ENCODE measurements around the gene MRPL49. TPM values are rescaled to one million over a fixed set of nuclear protein-coding genes. Genes with fewer than 3 reads are reported as not detected.

MRPL49 gene
- total and polyA plus RNA-seq, 2 donors (not counting 3 experiments of a cell fraction or from before 2014, with no cell fraction given): 49.7 to 90.4 TPM

DNA sequence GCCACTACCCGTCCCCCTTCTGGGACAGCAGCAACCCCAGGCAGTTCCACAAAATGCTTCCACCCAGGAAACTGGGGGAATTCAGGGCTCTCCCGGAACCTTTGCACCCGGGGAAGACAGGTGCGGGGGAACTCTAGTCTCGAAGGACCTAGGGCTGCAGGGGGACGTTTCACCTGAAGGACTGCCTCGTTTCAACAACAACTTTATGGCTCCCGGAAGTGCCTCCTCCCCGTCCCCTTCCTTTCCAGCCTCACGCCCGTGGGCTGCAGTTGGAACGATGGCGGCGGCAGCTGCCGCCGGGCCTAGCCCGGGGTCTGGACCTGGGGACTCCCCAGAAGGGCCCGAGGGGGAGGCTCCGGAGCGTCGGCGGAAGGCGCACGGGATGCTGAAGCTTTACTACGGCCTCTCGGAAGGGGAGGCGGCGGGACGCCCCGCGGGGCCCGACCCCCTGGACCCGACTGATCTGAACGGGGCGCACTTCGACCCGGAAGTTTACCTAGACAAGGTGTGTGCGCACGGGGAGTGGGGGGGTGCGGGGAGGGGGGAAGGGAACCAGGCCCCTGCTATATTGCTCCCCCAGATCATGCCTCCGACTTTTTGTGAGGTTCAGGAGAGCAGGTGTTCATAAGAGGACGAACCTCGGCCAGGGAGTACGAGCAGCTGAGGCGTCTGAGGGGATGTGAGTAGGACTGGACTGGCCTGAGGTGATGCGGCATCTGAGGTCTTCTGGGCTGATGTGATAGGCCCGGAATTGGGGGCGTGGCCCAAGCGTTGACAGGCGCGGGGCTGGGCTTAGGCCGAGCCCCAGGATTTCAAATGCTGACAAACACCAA lies 25.9 kb upstream of the MRPL49 start, which contains the start of gene VPS51:
TSS of gene VPS51 (plus strand) at position 241 of the 833 bp plus-strand sequence. CDS start at position 278, 37 bp downstream.
- peak within 1 kb of the TSS; percentile 55 to 62 (median 56) for H3K4me3 ChIP-seq (replicated peaks in 1 of 3; ENCODE audit: insufficient read depth in 1 of 3, low read depth in 1 of 3, low read length in 3 of 3)
- H3K27me3 ChIP-seq (ENCODE audit: control insufficient read depth in 2 of 2, insufficient read depth in 2 of 2, low read length in 2 of 2): no peaks in the 10 kb centered on the region
- dilution Hi-C loops (cut with MboI; ENCODE audit: extremely low pct_ligation_motif_present, low sequenced_read_pairs): no loop called here
- no peaks in the 10 kb centered on the region for H3K9me1 ChIP-seq (replicated peaks; ENCODE audit: control insufficient read depth, extremely low read depth, insufficient read depth, low read length)
- TF ChIP-seq POLR2A (IDR thresholded peaks at IDR 0.05; ENCODE audit: low read depth, low read length): peak; percentile 94
- peak; percentile 67 for TF ChIP-seq POLR2AphosphoS5 (IDR thresholded peaks at IDR 0.05; ENCODE audit: insufficient read depth, low read depth, low read length)
- no peak for TF ChIP-seq JUN (IDR thresholded peaks at IDR 0.05; ENCODE audit: borderline replicate concordance, insufficient read depth, insufficient read length, low read depth)
- peak; percentile 80 for TF ChIP-seq MYC (IDR thresholded peaks at IDR 0.05; ENCODE audit: low read depth, low read length)
- TF ChIP-seq, protein P1, sequence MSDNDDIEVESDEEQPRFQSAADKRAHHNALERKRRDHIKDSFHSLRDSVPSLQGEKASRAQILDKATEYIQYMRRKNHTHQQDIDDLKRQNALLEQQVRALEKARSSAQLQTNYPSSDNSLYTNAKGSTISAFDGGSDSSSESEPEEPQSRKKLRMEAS (IDR thresholded peaks at IDR 0.05; ENCODE audit: insufficient read depth, insufficient read length): peak; percentile 44
- peak within 1 kb of the TSS; percentile 67 for H3K4me2 ChIP-seq (ENCODE audit: insufficient read depth, low read length)
- peak within 1 kb of the TSS; percentile 46 for H3K27ac ChIP-seq (ENCODE audit: insufficient read depth, low read depth, low read length)
- no peaks in the 10 kb centered on the region for H4K20me1 ChIP-seq (replicated peaks; ENCODE audit: control insufficient read depth, extremely low read depth, insufficient read depth, low read length)
- H2AFZ ChIP-seq (ENCODE audit: low read depth, low read length): peak within 1 kb of the TSS; percentile 99
- FAIRE-seq (peak; percentile 86), DNase-seq (ENCODE audit: low read depth, low spot score) (peak; percentile 76)
- H3K79me2 ChIP-seq (ENCODE audit: control insufficient read depth, insufficient read depth, low read length): peaks cover 8% of the 10 kb centered on the region
- H3K9me3 ChIP-seq (replicated peaks; ENCODE audit: control insufficient read depth, insufficient read depth, low read length): no peaks in the 10 kb centered on the region
- TSS peak; percentile 95 for BruUV-seq (replicated peaks)
- CTCF ChIA-PET: interaction anchor here (1.2 to 5.3 kb wide), 2 partner anchors 12 to 15 kb away, joined by 3 to 56 read pairs; partner anchors contain the start of gene TM7SF2
- intact Hi-C loops (cut with micrococcal nuclease): loop anchor here (1.0 to 5.0 kb wide), 4 partner anchors 12 to 84 kb away; partner anchors contain the start of genes ARL2, CDCA5, SNX15 and TM7SF2
- H3K4me1 ChIP-seq (ENCODE audit: control insufficient read depth, extremely low read depth, insufficient read depth, low read length): peaks cover 6% of the 10 kb centered on the region
- no peaks in the 10 kb centered on the region for H3K36me3 ChIP-seq (ENCODE audit: control insufficient read depth in 2 of 2, extremely low read depth in 1 of 2, insufficient read depth in 2 of 2, low read length in 2 of 2)
- peak within 1 kb of the TSS; percentile 43 for H3K9ac ChIP-seq (replicated peaks; ENCODE audit: extremely low read depth, insufficient read depth, low read length)
- POLR2A ChIA-PET: interaction anchor here (2.0 to 2.4 kb wide), 2 partner anchors 14 to 20 kb away, joined by 5 to 6 read pairs; no protein-coding TSS in a partner anchor
